ENCODE measurements around the gene VWA8. TPM values are rescaled to one million over a fixed set of nuclear protein-coding genes. Genes with fewer than 3 reads are reported as not detected.
"Not testable (repeated sequence)": the region's sequence is repeated elsewhere in the genome, so short reads cannot be mapped to it uniquely, and the experiment has no call there.

The VWA8 gene
- total RNA-seq, 1 donor, result 21.4 TPM

DNA sequence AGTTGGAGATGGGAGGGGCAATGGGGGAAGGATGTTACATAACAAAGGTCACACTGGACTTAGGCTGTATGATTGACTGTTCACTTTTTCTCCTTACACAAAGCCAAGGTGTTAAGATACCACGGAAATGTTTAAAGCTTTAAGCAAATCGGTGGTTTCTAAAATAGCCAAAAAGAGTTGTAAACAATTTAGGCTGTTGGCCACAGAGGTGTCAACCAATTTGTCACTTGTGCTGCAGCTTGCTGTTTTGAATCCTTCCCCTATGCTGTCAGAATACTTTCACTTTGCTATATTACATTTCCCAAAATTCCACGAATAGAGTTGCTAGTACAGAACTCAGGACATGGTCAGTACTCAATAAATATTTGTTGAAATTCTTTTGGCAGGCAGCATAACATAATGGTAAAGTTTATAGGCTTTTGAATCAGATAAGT lies 149.3 kb downstream of the VWA8 start:
- Histone ChIP-seq H3K4me2 (ENCODE audit: insufficient read depth, low read length) (peak overlapping the region; percentile 65), H3K27me3 (ENCODE audit: insufficient read depth, low read length) (no peaks in the 10 kb centered on the region), H2AFZ (ENCODE audit: low read length) (peak overlapping the region; percentile 16), H3K36me3 (ENCODE audit: insufficient read depth, low read length) (peaks cover 7% of the 10 kb centered on the region), H3K79me2 (ENCODE audit: insufficient read depth, low read length) (no peaks in the 10 kb centered on the region), H3K9me3 (ENCODE audit: low read depth, low read length) (no peaks in the 10 kb centered on the region), H3K4me3 (ENCODE audit: insufficient read depth, low read length) (peak overlapping the region; percentile 22), H3K27ac (ENCODE audit: low read depth, low read length) (no peak overlapping the region), H4K20me1 (ENCODE audit: insufficient read depth, low read length) (no peaks in the 10 kb centered on the region), H3K4me1 (ENCODE audit: insufficient read depth, low read length) (peaks cover 20% of the 10 kb centered on the region)
- DNase-seq (ENCODE audit: insufficient read length, low spot score, missing footprints), result no peak
- TF ChIP-seq, protein P1, sequence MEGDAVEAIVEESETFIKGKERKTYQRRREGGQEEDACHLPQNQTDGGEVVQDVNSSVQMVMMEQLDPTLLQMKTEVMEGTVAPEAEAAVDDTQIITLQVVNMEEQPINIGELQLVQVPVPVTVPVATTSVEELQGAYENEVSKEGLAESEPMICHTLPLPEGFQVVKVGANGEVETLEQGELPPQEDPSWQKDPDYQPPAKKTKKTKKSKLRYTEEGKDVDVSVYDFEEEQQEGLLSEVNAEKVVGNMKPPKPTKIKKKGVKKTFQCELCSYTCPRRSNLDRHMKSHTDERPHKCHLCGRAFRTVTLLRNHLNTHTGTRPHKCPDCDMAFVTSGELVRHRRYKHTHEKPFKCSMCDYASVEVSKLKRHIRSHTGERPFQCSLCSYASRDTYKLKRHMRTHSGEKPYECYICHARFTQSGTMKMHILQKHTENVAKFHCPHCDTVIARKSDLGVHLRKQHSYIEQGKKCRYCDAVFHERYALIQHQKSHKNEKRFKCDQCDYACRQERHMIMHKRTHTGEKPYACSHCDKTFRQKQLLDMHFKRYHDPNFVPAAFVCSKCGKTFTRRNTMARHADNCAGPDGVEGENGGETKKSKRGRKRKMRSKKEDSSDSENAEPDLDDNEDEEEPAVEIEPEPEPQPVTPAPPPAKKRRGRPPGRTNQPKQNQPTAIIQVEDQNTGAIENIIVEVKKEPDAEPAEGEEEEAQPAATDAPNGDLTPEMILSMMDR (IDR thresholded peaks at IDR 0.05; ENCODE audit: extremely low read depth, low read depth, low read length), result no peak

DNA sequence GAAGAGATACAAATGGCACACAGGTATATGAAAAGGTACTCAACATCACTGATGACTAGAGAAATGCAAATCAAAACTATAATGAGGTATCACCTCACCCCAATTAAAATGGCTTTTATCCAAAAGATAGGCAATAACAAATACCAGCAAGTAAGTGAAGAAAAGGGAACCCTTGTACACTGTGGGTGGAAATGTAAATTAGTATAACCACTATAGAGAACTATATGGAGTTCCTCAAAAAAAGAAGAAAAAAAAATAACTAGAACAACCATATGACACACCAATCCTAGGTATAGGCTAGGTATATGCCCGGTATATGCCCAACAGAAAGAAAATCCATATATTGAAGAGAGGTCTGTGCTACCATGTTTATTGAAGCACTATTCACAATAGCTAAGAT lies 150.9 kb downstream of the VWA8 start:
- H4K20me1 ChIP-seq (ENCODE audit: insufficient read depth, low read length), result no peaks in the 10 kb centered on the region
- no peak overlapping the region for H3K4me2 ChIP-seq (ENCODE audit: insufficient read depth, low read length)
- no peak overlapping the region for H2AFZ ChIP-seq (ENCODE audit: low read length)
- no peak overlapping the region for H3K27ac ChIP-seq (ENCODE audit: low read depth, low read length)
- H3K9me3 ChIP-seq (ENCODE audit: low read depth, low read length), result no peaks in the 10 kb centered on the region
- no peaks in the 10 kb centered on the region for H3K27me3 ChIP-seq (ENCODE audit: insufficient read depth, low read length)
- TF ChIP-seq, protein P1 (IDR thresholded peaks at IDR 0.05; ENCODE audit: extremely low read depth, low read depth, low read length), result no peak
- H3K4me3 ChIP-seq (ENCODE audit: insufficient read depth, low read length), result no peak overlapping the region
- H3K79me2 ChIP-seq (ENCODE audit: insufficient read depth, low read length), result no peaks in the 10 kb centered on the region
- H3K36me3 ChIP-seq (ENCODE audit: insufficient read depth, low read length), result peaks cover 3% of the 10 kb centered on the region
- H3K4me1 ChIP-seq (ENCODE audit: insufficient read depth, low read length), result peaks cover 20% of the 10 kb centered on the region
- no peak for DNase-seq (ENCODE audit: insufficient read length, low spot score, missing footprints)

DNA sequence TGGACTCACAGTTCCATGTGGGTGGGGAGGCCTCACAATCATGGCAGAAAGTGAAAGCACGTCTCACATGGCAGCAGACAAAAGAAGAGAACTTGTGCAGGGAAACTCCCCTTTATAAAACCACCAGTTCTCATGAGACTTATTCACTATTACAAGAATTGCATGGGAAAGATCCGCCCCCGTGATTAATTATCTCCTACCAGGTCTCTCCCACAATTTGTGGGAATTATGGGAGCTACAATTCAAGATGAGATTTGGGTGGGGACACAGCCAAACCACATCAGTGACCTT lies 157.5 kb downstream of the VWA8 start:
- H4K20me1 ChIP-seq (ENCODE audit: insufficient read depth, low read length); H3K4me3 ChIP-seq (ENCODE audit: insufficient read depth, low read length); H2AFZ ChIP-seq (ENCODE audit: low read length); DNase-seq (ENCODE audit: insufficient read length, low spot score, missing footprints); H3K79me2 ChIP-seq (ENCODE audit: insufficient read depth, low read length); H3K27me3 ChIP-seq (ENCODE audit: insufficient read depth, low read length); H3K36me3 ChIP-seq (ENCODE audit: insufficient read depth, low read length); H3K4me2 ChIP-seq (ENCODE audit: insufficient read depth, low read length); H3K9me3 ChIP-seq (ENCODE audit: low read depth, low read length): not testable (repeated sequence)
- Histone ChIP-seq H3K27ac (ENCODE audit: low read depth, low read length) (peak overlapping the region; percentile 58), H3K4me1 (ENCODE audit: insufficient read depth, low read length) (peaks cover 11% of the 10 kb centered on the region)

DNA sequence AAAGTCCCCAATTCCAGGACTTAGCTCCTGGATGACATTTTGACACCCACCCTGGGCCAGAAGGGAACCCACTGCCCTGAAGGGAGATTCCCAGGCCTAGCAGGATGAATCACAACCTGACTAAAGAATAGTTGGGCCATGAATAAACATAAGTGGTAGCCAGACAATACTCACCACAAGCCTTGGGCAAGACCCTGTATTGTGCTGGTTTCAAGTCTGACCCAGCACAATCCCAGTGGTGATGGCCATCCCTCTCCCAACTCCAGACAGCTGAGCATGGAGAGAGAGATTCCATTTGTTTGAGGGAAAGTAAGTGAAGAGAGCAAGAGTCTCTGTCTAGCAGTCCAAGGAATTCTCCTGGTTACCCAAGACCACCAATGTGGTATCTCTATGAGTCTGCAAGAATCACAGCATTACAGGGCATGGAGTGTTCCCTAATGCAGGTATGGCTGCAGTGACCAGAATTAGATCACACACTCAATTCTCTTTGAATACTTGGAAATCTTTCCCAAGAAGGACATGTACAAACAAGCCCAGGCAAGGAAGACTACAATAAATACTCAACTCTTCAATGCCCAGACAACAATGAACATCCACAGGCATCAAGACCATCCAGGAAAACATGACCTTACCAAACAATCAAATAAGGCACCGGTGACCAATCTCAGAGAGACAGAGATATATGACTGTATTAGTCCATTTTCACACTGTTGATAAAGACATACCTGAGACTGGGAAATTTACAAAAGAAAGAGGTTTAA lies 158.0 kb downstream of the VWA8 start:
- Histone ChIP-seq H2AFZ (ENCODE audit: low read length) (no peak overlapping the region), H3K4me2 (ENCODE audit: insufficient read depth, low read length) (no peak overlapping the region), H3K4me1 (ENCODE audit: insufficient read depth, low read length) (peaks cover 11% of the 10 kb centered on the region), H4K20me1 (ENCODE audit: insufficient read depth, low read length) (no peaks in the 10 kb centered on the region), H3K27me3 (ENCODE audit: insufficient read depth, low read length) (no peaks in the 10 kb centered on the region), H3K27ac (ENCODE audit: low read depth, low read length) (peak overlapping the region; percentile 58), H3K9me3 (ENCODE audit: low read depth, low read length) (no peaks in the 10 kb centered on the region), H3K36me3 (ENCODE audit: insufficient read depth, low read length) (no peaks in the 10 kb centered on the region), H3K79me2 (ENCODE audit: insufficient read depth, low read length) (no peaks in the 10 kb centered on the region), H3K4me3 (ENCODE audit: insufficient read depth, low read length) (no peak overlapping the region)
- DNase-seq (ENCODE audit: insufficient read length, low spot score, missing footprints), result no peak
- TF ChIP-seq, protein P1 (IDR thresholded peaks at IDR 0.05; ENCODE audit: extremely low read depth, low read depth, low read length), result no peak
